H9 (cell line): ENCODE measurements around the gene SULT1A1. TPM values are rescaled to one million over a fixed set of nuclear protein-coding genes. Genes with fewer than 3 reads are reported as not detected.
"Not testable (repeated sequence)": the region's sequence is repeated elsewhere in the genome, so short reads cannot be mapped to it uniquely, and the experiment has no call there.

Experiments
- DNase-seq: peaks from one replicate; pipeline ENCODE4 v3.0.0-alpha.2; 2017
- H2AFZ ChIP-seq: one replicate; pipeline ENCODE4 v1.6.1; 2013; ENCODE audit warnings: mild to moderate bottlenecking, low read length, control low read depth, moderate library complexity
- H2AK5ac ChIP-seq: 2 replicates; pipeline ENCODE4 v1.6.1; 2013; ENCODE audit warnings: low read length, control low read depth, mixed read lengths; ENCODE audit not compliant: insufficient read length
- H2BK120ac ChIP-seq: one replicate; pipeline ENCODE4 v1.6.1; 2013; ENCODE audit warnings: low read depth, mild to moderate bottlenecking, low read length, control low read depth, inconsistent platforms; ENCODE audit not compliant: poor library complexity, severe bottlenecking
- H2BK12ac ChIP-seq: 2 replicates; pipeline ENCODE4 v1.6.1; 2013; ENCODE audit warnings: low read length, control low read depth, mixed read lengths, low read depth; ENCODE audit not compliant: insufficient read length
- H2BK15ac ChIP-seq: 2 replicates; pipeline ENCODE4 v1.6.1; 2013; ENCODE audit warnings: low read depth, low read length, control low read depth
- H2BK20ac ChIP-seq: one replicate; pipeline ENCODE4 v1.6.1; 2013; ENCODE audit warnings: low read depth, mild to moderate bottlenecking, low read length, control low read depth, inconsistent platforms; ENCODE audit not compliant: poor library complexity, severe bottlenecking
- H2BK5ac ChIP-seq: 2 replicates; pipeline ENCODE4 v1.6.1; 2013; ENCODE audit warnings: low read length, control low read depth, mixed read lengths; ENCODE audit not compliant: insufficient read length
- H3K14ac ChIP-seq: 2 replicates; pipeline ENCODE4 v1.6.1; 2013; ENCODE audit warnings: low read length, control low read depth; ENCODE audit not compliant: insufficient read depth
- H3K18ac ChIP-seq: 2 replicates; pipeline ENCODE4 v1.6.1; 2013; ENCODE audit warnings: low read depth, mild to moderate bottlenecking, mixed read lengths, low read length, control low read depth; ENCODE audit not compliant: insufficient read length
- H3K23ac ChIP-seq: 2 replicates; pipeline ENCODE4 v1.6.1; 2013; ENCODE audit warnings: low read length, control low read depth, mixed read lengths, low read depth; ENCODE audit not compliant: insufficient read length
- H3K23me2 ChIP-seq: 2 replicates; pipeline ENCODE4 v1.6.1; 2013; ENCODE audit warnings: low read depth, mild to moderate bottlenecking, mixed read lengths, low read length, control low read depth; ENCODE audit not compliant: insufficient read length, poor library complexity, severe bottlenecking
- H3K27ac ChIP-seq: 2 replicates; pipeline ENCODE4 v1.5.1; 2013; ENCODE audit warnings: low read length, control low read depth, mixed read lengths, low read depth; ENCODE audit not compliant: insufficient read length
- H3K27me3 ChIP-seq: 2 replicates; pipeline ENCODE4 v1.6.1; 2013; ENCODE audit warnings: low read length, control low read depth, inconsistent platforms; ENCODE audit not compliant: insufficient read depth
- H3K4ac ChIP-seq: 2 replicates; pipeline ENCODE4 v1.6.1; 2013; ENCODE audit warnings: low read depth, mild to moderate bottlenecking, control low read depth, inconsistent platforms, low read length, moderate library complexity
- H3K4me1 ChIP-seq: 2 replicates; pipeline ENCODE4 v1.6.1; 2013; ENCODE audit warnings: low read length, control low read depth, inconsistent platforms; ENCODE audit not compliant: insufficient read depth
- H3K4me2 ChIP-seq: 2 replicates; pipeline ENCODE4 v1.6.1; 2013; ENCODE audit warnings: low read length, control low read depth, mixed read lengths; ENCODE audit not compliant: insufficient read length, insufficient read depth
- H3K56ac ChIP-seq: 2 replicates; pipeline ENCODE4 v1.6.1; 2013; ENCODE audit warnings: low read depth, mild to moderate bottlenecking, mixed read lengths, low read length, control low read depth; ENCODE audit not compliant: insufficient read length
- H3K79me1 ChIP-seq: 2 replicates; pipeline ENCODE4 v1.6.1; 2013; ENCODE audit warnings: low read depth, mild to moderate bottlenecking, moderate library complexity, low read length, control low read depth, inconsistent platforms; ENCODE audit not compliant: insufficient read depth, poor library complexity, severe bottlenecking
- H3K79me2 ChIP-seq: 2 replicates; pipeline ENCODE4 v1.6.1; 2013; ENCODE audit warnings: low read length, control low read depth, inconsistent platforms; ENCODE audit not compliant: insufficient read depth
- H3K9ac ChIP-seq: 2 replicates; pipeline ENCODE4 v1.6.1; 2013; ENCODE audit warnings: low read length, control low read depth, mixed read lengths; ENCODE audit not compliant: insufficient read length; ENCODE audit errors: extremely low read depth
- H3K9me3 ChIP-seq: one replicate; pipeline ENCODE4 v1.6.1; 2013; ENCODE audit warnings: low read depth, low read length, inconsistent platforms; ENCODE audit not compliant: control insufficient read depth
- H3T11ph ChIP-seq: one replicate; pipeline ENCODE4 v1.6.1; 2013; ENCODE audit warnings: mild to moderate bottlenecking, low read length, control low read depth, inconsistent platforms
- H4K20me1 ChIP-seq: one replicate; pipeline ENCODE4 v1.6.1; 2013; ENCODE audit not compliant: control insufficient read depth, insufficient read length, insufficient read depth
- H4K5ac ChIP-seq: 2 replicates; pipeline ENCODE4 v1.6.1; 2013; ENCODE audit warnings: low read depth, mild to moderate bottlenecking, mixed read lengths, low read length, control low read depth; ENCODE audit not compliant: insufficient read length
- H4K8ac ChIP-seq: replicated peaks from 2 replicates; pipeline ENCODE4 v1.6.1; 2013; ENCODE audit warnings: low read length, control low read depth, mixed read lengths, low read depth; ENCODE audit not compliant: insufficient read length
- H4K91ac ChIP-seq: 2 replicates; pipeline ENCODE4 v1.6.1; 2013; ENCODE audit warnings: low read depth, mild to moderate bottlenecking, moderate library complexity, mixed read lengths, low read length, control low read depth; ENCODE audit not compliant: insufficient read length
- H3K27ac Mint-ChIP-seq, 3 experiments: 2 replicates in 2 of 3; 3 replicates in 1 of 3; pipeline ENCODE4 v1.8.0; 2020 to 2021; ENCODE audit warnings: mixed read lengths in 3 of 3, mild to moderate bottlenecking in 1 of 3, moderate library complexity in 1 of 3
- H3K27me3 Mint-ChIP-seq: 2 replicates; pipeline ENCODE4 v1.8.0; 2021; ENCODE audit warnings: low read depth, mild to moderate bottlenecking, moderate library complexity, mixed read lengths
- H3K36me3 Mint-ChIP-seq, 3 experiments: 2 replicates in 2 of 3; 3 replicates in 1 of 3; pipeline ENCODE4 v1.8.0; 2020 to 2021; ENCODE audit warnings: low read depth in 3 of 3, mixed read lengths in 3 of 3; ENCODE audit not compliant: insufficient read depth in 1 of 3
- H3K4me1 Mint-ChIP-seq, 2 experiments: 2 replicates each; pipeline ENCODE4 v1.8.0; 2020; ENCODE audit warnings: mixed read lengths in 2 of 2
- H3K4me3 Mint-ChIP-seq, 2 experiments: 2 replicates in 1 of 2; 3 replicates in 1 of 2; pipeline ENCODE4 v1.8.0; 2020 to 2021; ENCODE audit warnings: mild to moderate bottlenecking in 2 of 2, mixed read lengths in 2 of 2, moderate library complexity in 1 of 2
- H3K9me3 Mint-ChIP-seq, 2 experiments: 2 replicates in 1 of 2; 3 replicates in 1 of 2; pipeline ENCODE4 v1.8.0; 2020; ENCODE audit warnings: mild to moderate bottlenecking in 2 of 2, mixed read lengths in 2 of 2, moderate library complexity in 1 of 2
- CTCF ChIP-seq: fragments of 200-600 bp; sonication (generic); conservative IDR thresholded peaks from 3 replicates; pipeline ENCODE4 v1.8.0; 2021; ENCODE audit warnings: antibody characterized with exemption, mild to moderate bottlenecking
- WGBS: extraction: QIAGEN DNeasy Blood & Tissue Kit; methylation state at CpG from one replicate; pipeline ENCODE4 v1.1.7; 2013; ENCODE audit warnings: missing lambda C conversion rate, low lambda C conversion rate, mixed read lengths; ENCODE audit not compliant: insufficient read length; ENCODE audit errors: extremely low coverage; 5-methylcytosine and 5-hydroxymethylcytosine counted together
- total RNA-seq: library from RNA; stranded (reverse); gene quantifications from 2 replicates; pipeline ENCODE4 v1.2.1, GENCODE V29; 2021

Gene SULT1A1
- total RNA-seq, 1 experiment from 2014 or later = 4.8 TPM

GRCh38 chr16:28623172-28623711 is 13.4 kb upstream of the SULT1A1 start:
- no peak overlapping the region for H3K27ac Mint-ChIP-seq
- Histone ChIP-seq H2BK120ac (no peak overlapping the region), H2BK5ac (no peak overlapping the region), H3K27ac (no peak overlapping the region), H2AK5ac (no peak overlapping the region), H3K14ac (no peak overlapping the region), H3K9ac (no peak overlapping the region), H2BK12ac (no peak overlapping the region), H3K56ac (no peak overlapping the region), H2BK15ac (no peak overlapping the region), H4K8ac (no peak overlapping the region), H2BK20ac (no peak overlapping the region), H4K5ac (no peak overlapping the region), H3T11ph (no peak overlapping the region), H3K4ac (no peak overlapping the region), H3K23ac (no peak overlapping the region), H4K20me1 (no peaks in the 10 kb centered on the region), H3K18ac (no peak overlapping the region), H4K91ac (no peak overlapping the region), H3K23me2 (no peaks in the 10 kb centered on the region), H3K9me3 (no peaks in the 10 kb centered on the region), H3K27me3 (no peaks in the 10 kb centered on the region), H3K4me1 (no peaks in the 10 kb centered on the region), H3K79me2 (no peaks in the 10 kb centered on the region), H3K79me1 (no peaks in the 10 kb centered on the region), H2AFZ (no peak overlapping the region), H3K4me2 (no peak overlapping the region)
- DNase-seq = peak; percentile 39
- H3K9me3 Mint-ChIP-seq = no peaks in the 10 kb centered on the region
- H3K4me3 Mint-ChIP-seq = no peak overlapping the region
- H3K36me3 Mint-ChIP-seq = no peaks in the 10 kb centered on the region
- peaks cover 13 to 19% of the 10 kb centered on the region in 2 experiments for H3K4me1 Mint-ChIP-seq
- H3K27me3 Mint-ChIP-seq = no peaks in the 10 kb centered on the region
- TF ChIP-seq CTCF = no peak
- no CpG with 5 or more reads among the region's 68 CpGs for WGBS

GRCh38 chr16:28622532-28623171 is 12.8 kb upstream of the SULT1A1 start:
- H3K79me2 ChIP-seq, H3K9ac ChIP-seq, DNase-seq, H3K27me3 ChIP-seq, H2BK20ac ChIP-seq, H3K18ac ChIP-seq, H2BK5ac ChIP-seq, H3K27ac ChIP-seq, H3K4me3 Mint-ChIP-seq, H3K9me3 Mint-ChIP-seq, H3K23me2 ChIP-seq, H4K91ac ChIP-seq, H3K23ac ChIP-seq, H3K27me3 Mint-ChIP-seq, H3K14ac ChIP-seq, H3K4me2 ChIP-seq, H2BK15ac ChIP-seq, H2BK120ac ChIP-seq, H2AK5ac ChIP-seq, H3K4ac ChIP-seq, H3K36me3 Mint-ChIP-seq, H3K9me3 ChIP-seq, H2BK12ac ChIP-seq, H3K56ac ChIP-seq, H3T11ph ChIP-seq, H2AFZ ChIP-seq, H3K79me1 ChIP-seq, H4K20me1 ChIP-seq, H3K4me1 ChIP-seq, H4K8ac ChIP-seq, H4K5ac ChIP-seq: not testable (repeated sequence)
- Mint-ChIP-seq H3K27ac (0 out of 7 replicates have a peak overlapping the region, but pooled peaks of 1 of the 3 experiments have one; percentile 44), H3K4me1 (peaks cover 16 to 23% of the 10 kb centered on the region in 2 experiments)
- no CpG with 5 or more reads among the region's 24 CpGs for WGBS
